ENCODE results near the gene GTF3C2. TPM values are rescaled to one million over a fixed set of nuclear protein-coding genes. Genes with fewer than 3 reads are reported as not detected.

Gene GTF3C2
- total and polyA plus RNA-seq, 2 of the 13 experiments (the other 11 are each of a cell fraction or from before 2014, with no cell fraction given), result 77.5 to 130 TPM

DNA sequence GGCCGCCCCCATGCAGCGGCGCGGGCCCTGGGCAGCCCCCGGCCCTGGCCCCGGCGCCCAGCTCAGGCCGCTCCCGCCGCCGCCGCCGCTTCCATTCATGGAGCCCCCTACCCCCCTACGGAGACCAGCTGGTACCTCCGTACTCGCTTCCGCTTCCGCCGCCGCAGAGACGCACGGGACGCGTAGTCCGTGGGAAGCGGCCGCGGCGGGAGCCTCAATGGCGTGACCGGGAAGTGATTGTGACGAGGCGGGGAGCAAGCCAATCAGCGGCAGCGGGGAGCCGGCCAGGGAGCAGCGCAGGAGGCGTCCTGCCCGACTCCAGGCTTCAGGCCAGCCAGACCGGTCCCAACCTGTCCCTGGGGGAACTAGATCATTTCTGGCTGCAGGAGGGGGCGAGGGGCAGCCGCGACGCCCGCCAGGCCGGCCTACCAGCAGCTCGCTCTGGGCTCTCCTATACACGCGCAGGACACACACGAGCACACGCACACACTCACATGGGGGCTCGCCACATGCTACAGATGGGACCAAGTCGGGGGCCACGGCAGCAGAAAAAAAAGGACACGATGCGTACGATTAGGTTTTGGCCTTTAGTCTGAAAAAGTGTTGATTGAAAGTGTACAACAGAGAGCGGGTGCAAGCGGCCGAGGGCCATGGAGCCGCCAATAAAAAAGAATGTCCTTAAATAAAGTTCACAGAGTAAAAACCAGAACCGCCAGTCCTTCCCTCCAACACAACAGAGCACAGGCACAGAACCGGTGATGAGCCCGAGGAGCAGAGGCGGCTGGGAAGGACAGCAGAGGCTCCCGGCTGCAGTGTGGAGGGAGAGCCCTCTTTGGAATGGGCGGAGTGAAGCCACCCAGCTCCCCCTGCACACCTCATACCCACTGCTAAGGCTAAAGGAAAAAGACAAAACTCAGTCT, 24.3 kb upstream of the GTF3C2 start, which contains the start of gene ZNF513 (continued):
- no peak for TF ChIP-seq ZNF672 (CRISPR knock-in tag; IDR thresholded peaks at IDR 0.05)
- TF ChIP-seq CCAR2 (optimal IDR thresholded peaks at IDR 0.05; ENCODE audit: low read depth, low read length), result no peak
- TF ChIP-seq, protein P1, sequence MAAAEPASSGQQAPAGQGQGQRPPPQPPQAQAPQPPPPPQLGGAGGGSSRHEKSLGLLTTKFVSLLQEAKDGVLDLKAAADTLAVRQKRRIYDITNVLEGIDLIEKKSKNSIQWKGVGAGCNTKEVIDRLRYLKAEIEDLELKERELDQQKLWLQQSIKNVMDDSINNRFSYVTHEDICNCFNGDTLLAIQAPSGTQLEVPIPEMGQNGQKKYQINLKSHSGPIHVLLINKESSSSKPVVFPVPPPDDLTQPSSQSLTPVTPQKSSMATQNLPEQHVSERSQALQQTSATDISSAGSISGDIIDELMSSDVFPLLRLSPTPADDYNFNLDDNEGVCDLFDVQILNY (CRISPR knock-in tag; conservative IDR thresholded peaks at IDR 0.05), result no peak
- no peak for TF ChIP-seq MED13 (CRISPR knock-in tag; IDR thresholded peaks at IDR 0.05)
- no peak for TF ChIP-seq E2F2 (CRISPR knock-in tag; IDR thresholded peaks at IDR 0.05; ENCODE audit: borderline replicate concordance)
- TF ChIP-seq IRX3 (CRISPR knock-in tag; IDR thresholded peaks at IDR 0.05; ENCODE audit: borderline replicate concordance, low read depth), result no peak
- TF ChIP-seq FOXP4 (CRISPR knock-in tag; IDR thresholded peaks at IDR 0.05), result no peak
- no peak for TF ChIP-seq ZIK1 (CRISPR knock-in tag; IDR thresholded peaks at IDR 0.05; ENCODE audit: borderline replicate concordance, low read depth)
- TF ChIP-seq CEBPB (IDR thresholded peaks at IDR 0.05; ENCODE audit: borderline replicate concordance, low read depth, low read length), result no peak
- no peak for TF ChIP-seq JARID2 (CRISPR knock-in tag; IDR thresholded peaks at IDR 0.05; ENCODE audit: insufficient replicate concordance)
- no peak for TF ChIP-seq ZNF770 (CRISPR knock-in tag; IDR thresholded peaks at IDR 0.05)
- no peak for TF ChIP-seq FOXO1 (CRISPR knock-in tag; IDR thresholded peaks at IDR 0.05)
- no peak for TF ChIP-seq ZNF335 (CRISPR knock-in tag; IDR thresholded peaks at IDR 0.05)
- TF ChIP-seq HCFC1 (IDR thresholded peaks at IDR 0.05; ENCODE audit: low read depth, low read length), result peak; percentile 76
- TF ChIP-seq ZNF543 (CRISPR knock-in tag; IDR thresholded peaks at IDR 0.05), result no peak
- TF ChIP-seq, protein P2, sequence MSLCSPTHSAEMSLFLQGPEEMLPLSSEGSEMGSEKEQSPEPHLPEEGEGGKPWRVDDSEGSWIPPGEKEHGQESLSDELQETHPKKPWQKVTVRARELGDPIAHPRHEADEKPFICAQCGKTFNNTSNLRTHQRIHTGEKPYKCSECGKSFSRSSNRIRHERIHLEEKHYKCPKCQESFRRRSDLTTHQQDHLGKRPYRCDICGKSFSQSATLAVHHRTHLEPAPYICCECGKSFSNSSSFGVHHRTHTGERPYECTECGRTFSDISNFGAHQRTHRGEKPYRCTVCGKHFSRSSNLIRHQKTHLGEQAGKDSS (CRISPR knock-in tag; IDR thresholded peaks at IDR 0.05; ENCODE audit: borderline replicate concordance, low read depth), result no peak
- TF ChIP-seq MAFK (conservative IDR thresholded peaks at IDR 0.05 in 1 of 2, IDR thresholded peaks at IDR 0.05 in 1 of 2; ENCODE audit: low read length in 2 of 2), result no peak
- no peak for TF ChIP-seq ZSCAN21 (CRISPR knock-in tag; IDR thresholded peaks at IDR 0.05; ENCODE audit: borderline replicate concordance)
- TF ChIP-seq PCBP2 (optimal IDR thresholded peaks at IDR 0.05; ENCODE audit: low read depth, low read length, poor library complexity, severe bottlenecking), result no peak
- TF ChIP-seq HNF4G (IDR thresholded peaks at IDR 0.05; ENCODE audit: borderline replicate concordance, low read depth, low read length), result no peak
- no peak for TF ChIP-seq HNF4G (CRISPR knock-in tag; IDR thresholded peaks at IDR 0.05; ENCODE audit: borderline replicate concordance, low read depth)
- TF ChIP-seq ZNF430 (CRISPR knock-in tag; IDR thresholded peaks at IDR 0.05), result no peak
